ENCODE data around the gene ANK2. TPM values are rescaled to one million over a fixed set of nuclear protein-coding genes. Genes with fewer than 3 reads are reported as not detected.

The ANK2 gene
- total RNA-seq, 4 donors from 2014 or later, result 13.7 to 47.4 (median 30.5) TPM

- no peak for DNase-seq
- no peaks in the 10 kb centered on the region for H3K4me1 ChIP-seq
- H3K9me3 ChIP-seq, result no peaks in the 10 kb centered on the region
- no peaks in the 10 kb centered on the region for H3K36me3 ChIP-seq
- no peak for TF ChIP-seq POLR2A (IDR thresholded peaks at IDR 0.05)
- TF ChIP-seq CTCF (IDR thresholded peaks at IDR 0.05), result no peak
- TF ChIP-seq EP300 (IDR thresholded peaks at IDR 0.05; ENCODE audit: low read depth), result no peak
- H3K4me3 ChIP-seq, result no peak overlapping the region
- H3K27me3 ChIP-seq, result no peaks in the 10 kb centered on the region
- intact Hi-C loops (cut with DNase I; ENCODE audit: low total_unique reads) (no loop called here), in situ Hi-C loops (cut with MboI; ENCODE audit: low pct_ligation_motif_present in 1 of 4, low pct_unique_long_range_greater_than_20kb in 1 of 4, low sequenced_read_pairs in 3 of 4) (no loop called here)
- H3K27ac ChIP-seq, result no peak overlapping the region
Observed at GRCh38 chr4:113090954-113091353, 41.5 kb downstream of the ANK2 start.

- TF ChIP-seq POLR2A (IDR thresholded peaks at IDR 0.05), result no peak
- no peak for TF ChIP-seq EP300 (IDR thresholded peaks at IDR 0.05; ENCODE audit: low read depth)
- no peak for TF ChIP-seq CTCF (IDR thresholded peaks at IDR 0.05)
- no peak for TF ChIP-seq POLR2AphosphoS5 (IDR thresholded peaks at IDR 0.05)
- intact Hi-C loops (cut with DNase I; ENCODE audit: low total_unique reads) (no loop called here), in situ Hi-C loops (cut with MboI; ENCODE audit: low pct_ligation_motif_present in 1 of 4, low pct_unique_long_range_greater_than_20kb in 1 of 4, low sequenced_read_pairs in 3 of 4) (no loop called here)
- no peaks in the 10 kb centered on the region for H3K36me3 ChIP-seq
- H3K4me3 ChIP-seq, result no peak overlapping the region
- no peak for DNase-seq
- 36 to 51% methylated on average over 5 of the region's 5 CpGs for WGBS, 2 donors (ENCODE audit: low coverage in 1 of 2)
- H3K9me3 ChIP-seq, result no peaks in the 10 kb centered on the region
- H3K27me3 ChIP-seq, result no peaks in the 10 kb centered on the region
- H3K27ac ChIP-seq, result no peak overlapping the region
- no peaks in the 10 kb centered on the region for H3K4me1 ChIP-seq
Observed at GRCh38 chr4:113094331-113094730, 44.9 kb downstream of the ANK2 start.

- in situ Hi-C loops (cut with MboI; ENCODE audit: low pct_ligation_motif_present in 1 of 4, low pct_unique_long_range_greater_than_20kb in 1 of 4, low sequenced_read_pairs in 3 of 4) (no loop called here), intact Hi-C loops (cut with DNase I; ENCODE audit: low total_unique reads) (no loop called here)
Observed at GRCh38 chr4:113094802-113095201, 45.3 kb downstream of the ANK2 start.

GRCh38 chr4:113101669-113102068, 52.2 kb downstream of the ANK2 start:
- no peak for TF ChIP-seq POLR2AphosphoS5 (IDR thresholded peaks at IDR 0.05)
- no peak for TF ChIP-seq POLR2A (IDR thresholded peaks at IDR 0.05)
- no peak for TF ChIP-seq CTCF (IDR thresholded peaks at IDR 0.05)
- TF ChIP-seq EP300 (IDR thresholded peaks at IDR 0.05; ENCODE audit: low read depth), result no peak
- DNase-seq, result no peak
- H3K4me1 ChIP-seq, result no peaks in the 10 kb centered on the region
- H3K9me3 ChIP-seq, result no peaks in the 10 kb centered on the region
- in situ Hi-C loops (cut with MboI; ENCODE audit: low pct_ligation_motif_present in 1 of 4, low pct_unique_long_range_greater_than_20kb in 1 of 4, low sequenced_read_pairs in 3 of 4) (no loop called here), intact Hi-C loops (cut with DNase I; ENCODE audit: low total_unique reads) (no loop called here)
- 91 to 98% methylated on average over 1 of the region's 1 CpG for WGBS, 2 donors (ENCODE audit: low coverage in 1 of 2)
- no peak overlapping the region for H3K4me3 ChIP-seq
- no peak overlapping the region for H3K27ac ChIP-seq
- no peaks in the 10 kb centered on the region for H3K36me3 ChIP-seq
- H3K27me3 ChIP-seq, result no peaks in the 10 kb centered on the region

More at GRCh38 chr4:113094802-113095201, 45.3 kb downstream of the ANK2 start:
- Histone ChIP-seq H3K27me3 (no peaks in the 10 kb centered on the region), H3K4me3 (no peak overlapping the region), H3K9me3 (no peaks in the 10 kb centered on the region), H3K27ac (no peak overlapping the region), H3K4me1 (no peaks in the 10 kb centered on the region), H3K36me3 (no peaks in the 10 kb centered on the region)
- no peak for DNase-seq
- TF ChIP-seq POLR2A (IDR thresholded peaks at IDR 0.05) (no peak), CTCF (IDR thresholded peaks at IDR 0.05) (peak in 4 of 5 experiments; percentile 35 to 38 (median 36))
